ENCODE data around the gene NLRP9. TPM values are rescaled to one million over a fixed set of nuclear protein-coding genes. Genes with fewer than 3 reads are reported as not detected.
A peak's percentile ranks its signal among the peaks of the same experiment; 100 is the strongest.

Gene NLRP9
- total RNA-seq, 1 donor from 2014 or later, result not detected

- DNase-seq (ENCODE audit: extremely low read depth, low read depth, low spot score), result peak; percentile 54
Measured at GRCh38 chr19:55674841-55675660, 63.2 kb downstream of the NLRP9 start, which contains the start of gene EPN1. EPN1 (plus strand) TSS chr19:55675226; CDS start chr19:55678628, 3,402 bp downstream.

DNA sequence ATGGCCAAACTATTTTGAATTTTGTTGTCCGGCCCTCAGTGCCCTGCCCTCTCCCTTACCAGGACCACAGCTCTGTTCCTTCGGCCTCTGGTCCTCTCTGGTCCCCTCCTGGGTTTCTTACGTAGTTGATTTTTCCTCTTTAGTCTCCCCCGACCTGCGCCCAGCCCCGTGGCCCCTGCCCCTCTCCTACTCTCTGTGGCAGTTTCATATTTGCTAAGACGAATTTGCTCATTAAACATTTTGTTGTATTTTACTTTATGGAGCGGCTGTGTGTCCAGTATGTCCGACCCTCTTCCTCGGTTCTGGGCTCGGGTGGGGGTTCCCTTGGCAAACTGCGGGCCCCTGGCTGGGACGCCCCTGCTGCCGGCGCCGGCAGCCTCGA is 63.8 kb downstream of the NLRP9 start:
- no peak for DNase-seq (ENCODE audit: extremely low read depth, low read depth, low spot score)

DNA sequence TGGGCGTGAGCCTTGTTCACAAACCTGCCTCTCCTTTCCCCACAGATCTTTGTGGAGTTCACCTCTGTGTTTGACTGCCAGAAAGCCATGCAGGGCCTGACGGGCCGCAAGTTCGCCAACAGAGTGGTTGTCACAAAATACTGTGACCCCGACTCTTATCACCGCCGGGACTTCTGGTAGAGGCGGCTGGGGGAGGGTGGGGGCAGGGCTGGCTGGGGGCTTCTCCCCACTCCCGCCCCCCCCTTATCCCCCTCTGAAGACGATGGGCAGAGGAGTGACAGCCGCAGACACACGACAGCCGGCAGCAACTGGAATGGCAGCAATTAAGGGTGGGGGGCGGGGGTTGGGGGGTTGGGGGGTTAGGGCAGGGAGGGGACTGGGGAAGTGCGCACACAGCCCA is 64.3 kb downstream of the NLRP9 start:
- no peak for DNase-seq (ENCODE audit: extremely low read depth, low read depth, low spot score)

GRCh38 chr19:55673465-55673864 is 64.7 kb downstream of the NLRP9 start:
- DNase-seq (ENCODE audit: extremely low read depth, low read depth, low spot score), result no peak

GRCh38 chr19:55672418-55672817 is 65.8 kb downstream of the NLRP9 start:
- DNase-seq (ENCODE audit: extremely low read depth, low read depth, low spot score), result no peak

DNA sequence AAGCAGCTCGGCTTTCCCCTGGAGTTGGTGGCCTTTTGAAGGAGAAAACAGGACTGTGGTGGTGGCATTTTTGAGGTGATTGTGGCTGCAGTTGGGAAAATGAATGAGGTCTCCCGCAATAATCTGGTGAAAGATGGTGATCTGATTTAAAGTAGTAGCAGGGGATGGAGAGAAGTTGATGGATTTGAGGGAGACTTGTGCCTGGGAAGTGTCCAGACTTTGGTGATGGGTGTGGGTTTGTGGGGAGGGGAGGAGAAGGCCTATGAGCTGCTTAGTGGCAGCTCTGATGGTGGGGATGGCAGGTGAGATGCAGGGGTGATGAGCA is 67.2 kb downstream of the NLRP9 start:
- DNase-seq (ENCODE audit: extremely low read depth, low read depth, low spot score), result no peak

GRCh38 chr19:55670280-55671053 is 67.7 kb downstream of the NLRP9 start:
- DNase-seq (ENCODE audit: extremely low read depth, low read depth, low spot score), result no peak

GRCh38 chr19:55669418-55670279 is 68.6 kb downstream of the NLRP9 start:
- DNase-seq (ENCODE audit: extremely low read depth, low read depth, low spot score), result no peak

DNA sequence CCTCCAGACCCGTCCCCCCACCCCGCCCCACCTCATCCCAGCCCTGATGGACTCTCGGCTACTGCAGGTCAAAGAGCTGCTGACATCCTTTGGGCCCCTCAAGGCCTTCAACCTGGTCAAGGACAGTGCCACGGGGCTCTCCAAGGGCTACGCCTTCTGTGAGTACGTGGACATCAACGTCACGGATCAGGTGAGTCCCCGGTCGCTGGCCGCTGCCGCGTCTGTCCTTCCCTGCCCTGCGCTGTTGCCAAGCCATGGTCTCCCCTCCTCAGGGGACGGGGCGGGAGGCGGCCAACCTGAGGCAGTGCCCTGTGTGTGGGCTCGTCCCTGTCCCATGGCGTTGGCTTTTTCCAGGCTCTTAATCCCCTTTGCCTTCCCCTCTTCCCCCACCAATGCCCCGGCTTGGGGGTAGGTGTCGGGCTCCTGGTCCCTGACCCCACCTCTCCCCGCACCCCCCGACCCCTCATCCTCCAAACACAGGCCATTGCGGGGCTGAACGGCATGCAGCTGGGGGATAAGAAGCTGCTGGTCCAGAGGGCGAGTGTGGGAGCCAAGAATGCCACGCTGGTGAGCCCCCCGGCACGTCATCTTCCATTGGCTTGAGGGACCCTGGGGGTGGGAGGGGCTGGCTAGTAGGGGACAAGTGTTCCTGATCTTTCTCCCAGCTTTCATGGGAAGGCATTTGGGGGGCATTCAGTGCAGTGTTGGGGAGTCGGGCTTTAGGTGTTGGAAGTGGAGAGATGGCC is 69.4 kb downstream of the NLRP9 start:
- no peak for DNase-seq (ENCODE audit: extremely low read depth, low read depth, low spot score)

DNA sequence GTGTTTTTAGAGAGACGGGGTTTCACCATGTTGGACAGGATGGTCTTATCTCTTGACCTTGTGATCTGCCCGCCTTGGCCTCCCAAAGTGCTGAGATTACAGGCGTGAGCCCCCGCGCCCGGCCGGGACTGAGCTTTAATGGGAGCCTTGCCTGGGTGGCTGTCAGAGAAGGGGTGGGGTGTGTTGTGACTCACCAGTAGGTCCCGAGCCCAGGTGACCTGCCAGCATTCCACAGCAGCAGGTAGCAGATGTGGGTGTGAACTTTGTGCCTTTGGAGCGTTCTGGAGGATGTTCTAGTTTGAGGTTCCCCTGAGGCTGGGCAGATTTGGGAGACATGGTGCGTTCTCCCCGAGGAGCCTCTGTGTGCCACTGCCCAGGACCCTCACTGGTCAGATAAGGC is 70.2 kb downstream of the NLRP9 start:
- no peak for DNase-seq (ENCODE audit: extremely low read depth, low read depth, low spot score)

DNA sequence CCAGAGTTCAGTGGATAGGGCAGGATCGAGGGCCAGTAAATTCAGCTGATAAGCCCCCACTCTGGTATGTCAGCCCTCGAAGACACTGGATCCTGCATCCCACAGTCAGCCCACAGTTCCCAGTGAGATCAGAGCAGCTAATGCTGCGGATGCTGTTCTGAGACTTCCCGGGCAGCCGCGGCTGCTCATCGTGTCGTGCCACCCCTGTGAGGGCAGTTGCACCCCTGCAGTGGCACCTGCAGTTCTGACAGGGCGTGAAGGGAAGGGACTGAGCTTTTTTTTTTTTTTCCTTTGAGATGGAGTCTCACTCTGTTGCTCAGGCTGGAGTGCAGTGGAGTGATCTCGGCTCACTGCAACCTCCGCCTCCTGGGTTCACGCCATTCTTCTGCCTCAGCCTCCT is 70.7 kb downstream of the NLRP9 start:
- no peak for DNase-seq (ENCODE audit: extremely low read depth, low read depth, low spot score)

DNA sequence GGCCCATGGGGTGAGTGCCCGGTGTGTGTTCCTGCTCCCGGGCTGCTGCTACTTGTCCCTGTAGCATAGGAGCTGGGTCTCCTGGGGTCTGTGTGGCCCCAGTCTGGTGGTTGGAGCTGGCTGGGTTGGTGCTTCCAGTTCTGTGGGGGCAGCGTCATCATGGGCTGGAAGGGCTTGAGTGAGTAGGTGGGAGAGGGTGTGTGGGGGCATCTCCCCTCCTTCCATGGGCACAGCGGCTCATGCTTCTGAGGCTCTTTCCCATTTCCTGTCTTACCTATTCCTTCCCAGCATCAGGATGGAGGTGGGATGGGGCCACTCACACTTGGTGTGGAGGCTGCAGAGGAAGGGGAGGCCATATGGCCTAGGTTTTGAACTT is 71.2 kb downstream of the NLRP9 start:
- DNase-seq (ENCODE audit: extremely low read depth, low read depth, low spot score), result no peak

DNA sequence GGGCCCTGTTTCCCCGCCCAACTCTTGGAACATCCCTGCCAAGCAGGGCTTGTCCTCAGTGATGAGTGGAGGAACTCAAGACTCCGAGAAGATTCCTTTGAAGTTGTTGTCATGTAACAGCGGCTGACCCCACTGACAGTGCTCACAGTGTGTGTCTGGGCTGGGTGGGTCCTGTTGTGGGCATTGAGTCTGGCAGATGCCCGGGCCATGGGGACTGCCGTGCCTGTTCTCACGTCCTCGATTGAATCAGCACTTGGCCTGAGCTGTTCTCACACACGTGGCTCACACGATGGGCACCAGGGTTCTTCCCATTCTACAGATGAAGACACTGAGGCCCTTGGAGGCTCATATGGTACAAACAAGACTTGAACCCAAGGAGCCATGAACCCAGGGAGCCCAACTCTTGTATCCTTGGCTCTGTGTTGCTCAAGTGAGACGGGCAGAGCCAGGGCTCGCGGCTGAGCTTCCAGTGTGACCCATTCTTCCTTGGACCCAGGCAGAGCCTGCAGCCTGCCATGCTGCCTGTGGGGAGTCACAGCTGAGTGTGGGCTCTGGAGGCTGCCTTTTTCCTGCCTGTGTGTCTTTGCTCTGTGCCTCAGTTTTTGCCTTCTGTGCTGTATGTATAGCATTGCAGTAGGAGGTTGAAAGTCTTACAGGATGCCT is 71.7 kb downstream of the NLRP9 start:
- DNase-seq (ENCODE audit: extremely low read depth, low read depth, low spot score), result no peak

GRCh38 chr19:55663846-55664536 is 74.2 kb downstream of the NLRP9 start:
- no peak for DNase-seq (ENCODE audit: extremely low read depth, low read depth, low spot score)

DNA sequence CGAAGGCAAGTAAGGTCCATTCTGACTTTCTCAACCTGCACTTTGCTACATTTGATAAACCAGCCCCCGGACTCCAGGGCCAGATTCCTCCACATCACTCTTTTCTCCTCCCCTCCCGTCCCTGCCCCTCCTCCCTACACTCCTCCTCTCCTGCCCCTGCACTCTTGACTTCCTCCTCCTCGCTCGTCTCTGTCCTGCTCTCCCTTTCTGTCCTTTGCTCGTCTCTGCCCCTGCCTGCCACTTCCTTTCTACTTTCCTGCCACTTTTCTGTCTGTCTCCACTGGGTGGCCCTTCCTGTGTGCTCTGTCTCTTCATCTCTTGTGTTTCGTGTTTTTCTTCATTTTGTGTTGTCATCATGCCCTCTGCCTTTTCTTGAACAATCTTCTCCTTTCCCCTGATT is 76.4 kb downstream of the NLRP9 start:
- no peak for DNase-seq (ENCODE audit: extremely low read depth, low read depth, low spot score)

- no peak for DNase-seq (ENCODE audit: extremely low read depth, low read depth, low spot score)
Measured at GRCh38 chr19:55660991-55661390, 77.2 kb downstream of the NLRP9 start.

DNA sequence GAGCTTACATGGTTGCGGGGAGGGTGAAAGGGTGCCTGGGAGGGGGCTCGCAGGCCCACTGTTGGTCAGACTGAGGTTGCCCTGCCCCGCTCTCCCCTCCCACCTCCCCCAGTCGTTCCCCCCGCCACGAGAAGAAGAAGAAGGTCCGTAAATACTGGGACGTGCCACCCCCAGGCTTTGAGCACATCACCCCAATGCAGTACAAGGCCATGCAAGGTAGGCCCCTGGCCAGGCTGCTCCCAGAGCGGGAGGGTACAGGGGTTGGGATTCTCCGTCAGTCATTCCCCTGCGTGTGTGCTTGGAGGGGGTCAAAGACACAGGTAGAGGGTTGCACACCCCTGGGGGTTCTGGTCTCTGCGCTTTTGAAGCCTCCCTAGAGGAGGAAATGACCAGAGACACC is 77.8 kb downstream of the NLRP9 start:
- DNase-seq (ENCODE audit: extremely low read depth, low read depth, low spot score), result no peak

DNA sequence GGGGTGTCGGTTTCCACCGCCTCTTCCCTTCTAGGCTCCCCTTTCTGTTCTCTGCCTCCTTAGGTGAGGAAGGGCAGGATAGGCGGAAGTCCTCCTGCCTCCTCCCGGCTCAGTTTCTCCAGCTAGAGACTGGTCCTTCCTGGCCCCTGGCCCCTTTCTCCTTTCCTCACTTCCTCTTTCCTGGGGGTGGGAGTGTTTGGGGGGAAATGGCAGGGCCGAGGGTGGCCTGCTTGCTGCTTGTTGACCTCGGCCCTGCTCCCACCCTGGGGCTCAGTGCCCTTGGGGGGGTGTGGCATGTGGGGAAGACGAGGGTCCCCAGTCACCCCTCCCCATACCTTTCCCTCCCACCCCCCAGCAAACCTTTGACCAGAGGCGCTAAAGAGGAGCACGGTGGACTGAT is 78.4 kb downstream of the NLRP9 start:
- DNase-seq (ENCODE audit: extremely low read depth, low read depth, low spot score), result no peak

- no peak for DNase-seq (ENCODE audit: extremely low read depth, low read depth, low spot score)
Measured at GRCh38 chr19:55658846-55659459, 79.2 kb downstream of the NLRP9 start.
